ENCODE results near the gene VDAC1. TPM values are rescaled to one million over a fixed set of nuclear protein-coding genes. Genes with fewer than 3 reads are reported as not detected.

Gene VDAC1
- total and polyA plus RNA-seq, 2 of the 8 experiments (the other 6 are each of a cell fraction or from before 2014, with no cell fraction given), result 111 to 301 TPM

DNA sequence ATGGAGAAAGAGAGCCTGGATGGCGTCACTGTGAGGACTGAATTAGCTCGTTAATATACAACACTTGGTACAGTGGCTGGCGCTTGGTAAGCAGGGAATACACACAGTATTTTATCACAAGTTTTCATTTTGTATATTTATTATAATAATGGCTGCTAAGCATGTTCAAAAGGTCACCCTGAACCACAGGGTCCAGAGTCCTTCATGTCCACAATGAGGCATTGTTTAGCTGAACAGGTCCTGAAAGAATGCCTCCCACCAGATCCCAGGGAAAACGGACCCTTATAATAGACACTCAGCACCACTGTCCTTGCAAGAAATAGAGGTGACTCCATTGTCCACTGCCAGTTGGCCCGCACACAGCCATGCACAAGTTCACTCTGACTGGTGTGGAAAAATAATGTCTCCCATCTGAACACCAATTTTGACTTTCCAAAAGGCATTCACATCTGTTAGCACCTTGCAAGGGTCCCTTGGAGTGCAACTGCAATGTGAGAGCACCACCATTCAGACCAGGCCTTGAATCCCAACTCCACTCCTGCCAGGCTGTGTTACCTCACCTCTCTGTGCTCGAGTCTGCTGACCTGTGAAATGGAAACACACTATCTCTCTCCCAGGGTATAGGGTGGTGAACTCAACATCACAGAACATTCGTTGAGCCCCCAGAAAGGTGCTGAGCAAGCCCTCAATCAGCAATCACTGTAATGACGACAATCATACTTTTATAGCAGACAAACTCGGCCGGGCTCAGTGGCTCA is 3.9 kb downstream of the VDAC1 start (continued):
- TF ChIP-seq EZH2 (IDR thresholded peaks at IDR 0.05; ENCODE audit: low read depth, low read length, severe bottlenecking) (no peak), CHD2 (IDR thresholded peaks at IDR 0.05; ENCODE audit: low read length) (no peak), KDM4A (IDR thresholded peaks at IDR 0.05; ENCODE audit: low read depth, low read length, severe bottlenecking) (no peak), TAF7 (optimal IDR thresholded peaks at IDR 0.05; ENCODE audit: borderline replicate concordance, low read depth, low read length) (no peak), SRF (IDR thresholded peaks at IDR 0.05; ENCODE audit: low read depth, low read length) (no peak), NANOG (IDR thresholded peaks at IDR 0.05; ENCODE audit: insufficient read depth, low read depth, low read length, poor library complexity, severe bottlenecking) (no peak), ASH2L (IDR thresholded peaks at IDR 0.05; ENCODE audit: low read length) (no peak)

Measured in H1 (cell line).